ENCODE measurements around the gene PDZD2. TPM values are rescaled to one million over a fixed set of nuclear protein-coding genes. Genes with fewer than 3 reads are reported as not detected.

PDZD2 gene
- total and polyA plus RNA-seq, 2 experiments from 2014 or later: 8.3 to 16.9 TPM

DNA sequence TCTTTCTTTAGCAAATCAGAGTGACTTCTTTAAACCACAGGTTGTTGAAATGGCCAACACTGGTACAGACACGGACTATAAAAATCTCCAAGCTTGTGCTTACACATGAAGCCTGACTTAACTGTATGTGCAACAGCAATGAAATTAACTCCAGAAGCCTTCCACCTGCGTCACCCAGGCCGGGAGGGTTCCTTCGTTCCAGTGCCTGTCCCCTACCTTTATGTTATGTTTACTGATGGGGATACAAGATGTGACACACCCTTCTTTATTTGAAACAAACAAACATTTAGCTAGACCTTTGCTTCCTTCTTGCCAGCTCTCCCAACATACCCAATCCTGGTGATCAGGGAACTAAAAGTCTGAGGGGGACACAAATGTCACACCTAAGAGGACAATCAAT is 469.2 kb downstream of the PDZD2 start (continued):
- TF ChIP-seq, protein P1, sequence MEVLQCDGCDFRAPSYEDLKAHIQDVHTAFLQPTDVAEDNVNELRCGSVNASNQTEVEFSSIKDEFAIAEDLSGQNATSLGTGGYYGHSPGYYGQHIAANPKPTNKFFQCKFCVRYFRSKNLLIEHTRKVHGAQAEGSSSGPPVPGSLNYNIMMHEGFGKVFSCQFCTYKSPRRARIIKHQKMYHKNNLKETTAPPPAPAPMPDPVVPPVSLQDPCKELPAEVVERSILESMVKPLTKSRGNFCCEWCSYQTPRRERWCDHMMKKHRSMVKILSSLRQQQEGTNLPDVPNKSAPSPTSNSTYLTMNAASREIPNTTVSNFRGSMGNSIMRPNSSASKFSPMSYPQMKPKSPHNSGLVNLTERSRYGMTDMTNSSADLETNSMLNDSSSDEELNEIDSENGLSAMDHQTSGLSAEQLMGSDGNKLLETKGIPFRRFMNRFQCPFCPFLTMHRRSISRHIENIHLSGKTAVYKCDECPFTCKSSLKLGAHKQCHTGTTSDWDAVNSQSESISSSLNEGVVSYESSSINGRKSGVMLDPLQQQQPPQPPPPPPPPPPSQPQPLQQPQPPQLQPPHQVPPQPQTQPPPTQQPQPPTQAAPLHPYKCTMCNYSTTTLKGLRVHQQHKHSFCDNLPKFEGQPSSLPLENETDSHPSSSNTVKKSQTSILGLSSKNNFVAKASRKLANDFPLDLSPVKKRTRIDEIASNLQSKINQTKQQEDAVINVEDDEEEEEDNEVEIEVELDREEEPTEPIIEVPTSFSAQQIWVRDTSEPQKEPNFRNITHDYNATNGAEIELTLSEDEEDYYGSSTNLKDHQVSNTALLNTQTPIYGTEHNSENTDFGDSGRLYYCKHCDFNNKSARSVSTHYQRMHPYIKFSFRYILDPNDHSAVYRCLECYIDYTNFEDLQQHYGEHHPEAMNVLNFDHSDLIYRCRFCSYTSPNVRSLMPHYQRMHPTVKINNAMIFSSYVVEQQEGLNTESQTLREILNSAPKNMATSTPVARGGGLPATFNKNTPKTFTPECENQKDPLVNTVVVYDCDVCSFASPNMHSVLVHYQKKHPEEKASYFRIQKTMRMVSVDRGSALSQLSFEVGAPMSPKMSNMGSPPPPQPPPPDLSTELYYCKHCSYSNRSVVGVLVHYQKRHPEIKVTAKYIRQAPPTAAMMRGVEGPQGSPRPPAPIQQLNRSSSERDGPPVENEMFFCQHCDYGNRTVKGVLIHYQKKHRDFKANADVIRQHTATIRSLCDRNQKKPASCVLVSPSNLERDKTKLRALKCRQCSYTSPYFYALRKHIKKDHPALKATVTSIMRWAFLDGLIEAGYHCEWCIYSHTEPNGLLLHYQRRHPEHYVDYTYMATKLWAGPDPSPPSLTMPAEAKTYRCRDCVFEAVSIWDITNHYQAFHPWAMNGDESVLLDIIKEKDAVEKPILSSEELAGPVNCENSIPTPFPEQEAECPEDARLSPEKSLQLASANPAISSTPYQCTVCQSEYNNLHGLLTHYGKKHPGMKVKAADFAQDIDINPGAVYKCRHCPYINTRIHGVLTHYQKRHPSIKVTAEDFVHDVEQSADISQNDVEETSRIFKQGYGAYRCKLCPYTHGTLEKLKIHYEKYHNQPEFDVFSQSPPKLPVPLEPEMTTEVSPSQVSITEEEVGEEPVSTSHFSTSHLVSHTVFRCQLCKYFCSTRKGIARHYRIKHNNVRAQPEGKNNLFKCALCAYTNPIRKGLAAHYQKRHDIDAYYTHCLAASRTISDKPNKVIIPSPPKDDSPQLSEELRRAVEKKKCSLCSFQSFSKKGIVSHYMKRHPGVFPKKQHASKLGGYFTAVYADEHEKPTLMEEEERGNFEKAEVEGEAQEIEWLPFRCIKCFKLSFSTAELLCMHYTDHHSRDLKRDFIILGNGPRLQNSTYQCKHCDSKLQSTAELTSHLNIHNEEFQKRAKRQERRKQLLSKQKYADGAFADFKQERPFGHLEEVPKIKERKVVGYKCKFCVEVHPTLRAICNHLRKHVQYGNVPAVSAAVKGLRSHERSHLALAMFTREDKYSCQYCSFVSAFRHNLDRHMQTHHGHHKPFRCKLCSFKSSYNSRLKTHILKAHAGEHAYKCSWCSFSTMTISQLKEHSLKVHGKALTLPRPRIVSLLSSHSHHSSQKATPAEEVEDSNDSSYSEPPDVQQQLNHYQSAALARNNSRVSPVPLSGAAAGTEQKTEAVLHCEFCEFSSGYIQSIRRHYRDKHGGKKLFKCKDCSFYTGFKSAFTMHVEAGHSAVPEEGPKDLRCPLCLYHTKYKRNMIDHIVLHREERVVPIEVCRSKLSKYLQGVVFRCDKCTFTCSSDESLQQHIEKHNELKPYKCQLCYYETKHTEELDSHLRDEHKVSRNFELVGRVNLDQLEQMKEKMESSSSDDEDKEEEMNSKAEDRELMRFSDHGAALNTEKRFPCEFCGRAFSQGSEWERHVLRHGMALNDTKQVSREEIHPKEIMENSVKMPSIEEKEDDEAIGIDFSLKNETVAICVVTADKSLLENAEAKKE (CRISPR knock-in tag; IDR thresholded peaks at IDR 0.05): no peak

DNA sequence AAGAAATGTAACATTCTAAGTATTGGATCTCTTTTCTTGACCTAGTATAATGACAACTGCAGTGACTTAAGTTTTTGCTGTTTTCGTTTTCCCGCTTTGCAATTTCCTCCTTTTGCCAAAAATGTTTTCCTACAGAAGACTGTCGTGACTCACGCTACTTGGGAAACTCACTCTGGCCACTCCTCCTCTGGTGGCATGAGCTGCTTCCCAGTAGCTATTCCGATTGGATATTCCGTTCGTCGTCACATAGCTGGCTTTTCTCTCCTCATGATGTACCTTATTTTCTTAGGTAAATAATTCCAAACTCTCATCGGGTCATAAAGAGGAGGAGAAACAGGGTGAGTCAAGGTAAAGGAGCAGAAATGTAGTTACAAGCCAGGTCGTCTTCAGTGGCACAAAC is 470.3 kb downstream of the PDZD2 start:
- H3K9me2 ChIP-seq (ENCODE audit: insufficient read depth): no peaks in the 10 kb centered on the region
- Mint-ChIP-seq H3K27ac (no peak overlapping the region), H3K4me3 (no peak overlapping the region), H3K36me3 (ENCODE audit: low read depth) (peaks cover 80% of the 10 kb centered on the region), H3K4me1 (no peaks in the 10 kb centered on the region), H3K27me3 (ENCODE audit: insufficient read depth, low read depth, poor library complexity) (no peaks in the 10 kb centered on the region), H3K9me3 (peaks cover 4% of the 10 kb centered on the region; the same call in 2 of the 3 replicates)
- no peaks in the 10 kb centered on the region for H3K27me3 ChIP-seq (ENCODE audit: insufficient read depth)
- H2AFZ ChIP-seq: no peak overlapping the region
- no peaks in the 10 kb centered on the region for H3K4me1 ChIP-seq (ENCODE audit: insufficient read depth)
- no peak overlapping the region for H3K4me2 ChIP-seq
- H3K79me2 ChIP-seq (replicated peaks; ENCODE audit: insufficient read depth): 0 out of 2 replicates have a peak, but pooled peaks cover 3% of the 10 kb centered on the region
- no peak overlapping the region for H3K4me3 ChIP-seq
- no peak overlapping the region for H3K27ac ChIP-seq (ENCODE audit: low read depth)
- TF ChIP-seq ZNF331 (CRISPR knock-in tag; IDR thresholded peaks at IDR 0.05; ENCODE audit: low read depth): no peak
- TF ChIP-seq STAT1 (IDR thresholded peaks at IDR 0.05; ENCODE audit: unreplicated experiment): no peak
- TF ChIP-seq JUNB (IDR thresholded peaks at IDR 0.05; ENCODE audit: unreplicated experiment): no peak
- no peak for TF ChIP-seq CREB1 (CRISPR knock-in tag; IDR thresholded peaks at IDR 0.05; ENCODE audit: low read depth)
- no peak for TF ChIP-seq NANOG (IDR thresholded peaks at IDR 0.05; ENCODE audit: borderline replicate concordance)
- no peak for TF ChIP-seq EZH2phosphoT487 (IDR thresholded peaks at IDR 0.05; ENCODE audit: unreplicated experiment)
- no peak for TF ChIP-seq POLR2AphosphoS5 (IDR thresholded peaks at IDR 0.05; ENCODE audit: low read depth)
- no peak for TF ChIP-seq ZNF114 (CRISPR knock-in tag; IDR thresholded peaks at IDR 0.05)
- ATAC-seq (no peak), DNase-seq (ENCODE audit: low spot score) (no peak)
- H3F3A ChIP-seq (replicated peaks; ENCODE audit: low read depth): 0 out of 2 replicates have a peak, but pooled peaks cover 3% of the 10 kb centered on the region
- peaks cover 7% of the 10 kb centered on the region; the same call in 1 of the 2 replicates for H4K20me1 ChIP-seq (replicated peaks; ENCODE audit: insufficient read depth)
- peaks cover 41% of the 10 kb centered on the region for H3K36me3 ChIP-seq (ENCODE audit: insufficient read depth)

All from GM23338 (cell line).